Activated T-cell treated with anti-CD3 and anti-CD28 coated beads for 48 hours (primary cell): ENCODE results near the gene BANF1.
"Not testable (repeated sequence)": the region's sequence is repeated elsewhere in the genome, so short reads cannot be mapped to it uniquely, and the experiment has no call there.

Experiments used
- DNase-seq: peaks from one replicate; pipeline ENCODE4 v3.0.0-alpha.2; 2020; ENCODE audit warnings: low read depth

The BANF1 gene

DNA sequence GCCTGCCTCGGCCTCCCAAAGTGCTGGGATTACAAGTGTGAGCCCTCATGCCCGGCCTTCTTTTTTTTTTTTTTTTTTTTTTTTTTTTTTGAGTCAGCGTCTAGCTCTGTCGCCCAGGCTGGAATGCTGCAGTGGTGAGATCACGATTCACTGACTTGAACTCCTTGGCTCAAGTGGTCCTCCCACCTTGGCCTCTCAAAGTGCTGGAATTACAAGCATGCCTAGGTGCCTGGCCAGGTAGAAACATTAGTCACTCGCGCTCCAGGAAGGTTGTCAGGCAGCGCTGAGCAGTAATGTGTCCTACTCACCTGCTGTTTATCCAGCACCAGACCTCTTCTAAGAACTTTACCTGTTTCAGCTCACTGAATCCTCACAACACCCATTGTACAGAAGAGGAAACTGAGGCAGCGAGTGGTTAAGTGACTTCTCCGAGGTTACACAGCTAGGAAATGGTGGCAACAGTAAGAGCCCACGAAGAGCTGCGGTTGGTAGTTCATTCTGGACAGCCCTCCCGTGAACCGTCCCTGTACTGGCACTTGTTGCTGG is 9.0 kb downstream of the BANF1 start:
- DNase-seq: no peak

DNA sequence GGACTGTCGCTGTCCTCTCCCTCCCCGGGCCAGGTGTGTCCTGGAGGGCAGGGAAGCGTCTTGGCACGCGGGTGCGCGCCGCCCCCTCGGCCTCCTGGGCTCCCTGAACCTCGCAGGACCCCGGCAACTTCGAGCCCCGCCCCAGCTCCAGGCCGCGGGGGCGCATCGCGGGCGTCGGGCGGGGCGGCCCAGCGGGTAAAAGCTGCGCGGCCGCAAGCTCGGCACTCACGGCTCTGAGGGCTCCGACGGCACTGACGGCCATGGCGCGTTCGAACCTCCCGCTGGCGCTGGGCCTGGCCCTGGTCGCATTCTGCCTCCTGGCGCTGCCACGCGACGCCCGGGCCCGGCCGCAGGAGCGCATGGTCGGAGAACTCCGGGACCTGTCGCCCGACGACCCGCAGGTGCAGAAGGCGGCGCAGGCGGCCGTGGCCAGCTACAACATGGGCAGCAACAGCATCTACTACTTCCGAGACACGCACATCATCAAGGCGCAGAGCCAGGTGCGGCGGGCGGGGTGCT is 9.5 kb downstream of the BANF1 start, which contains the start of gene CST6:
Gene CST6 (plus strand): TSS at position 224 of the 519 bp plus-strand sequence. CDS start 37 bp downstream, at position 261.
- no peak for DNase-seq

DNA sequence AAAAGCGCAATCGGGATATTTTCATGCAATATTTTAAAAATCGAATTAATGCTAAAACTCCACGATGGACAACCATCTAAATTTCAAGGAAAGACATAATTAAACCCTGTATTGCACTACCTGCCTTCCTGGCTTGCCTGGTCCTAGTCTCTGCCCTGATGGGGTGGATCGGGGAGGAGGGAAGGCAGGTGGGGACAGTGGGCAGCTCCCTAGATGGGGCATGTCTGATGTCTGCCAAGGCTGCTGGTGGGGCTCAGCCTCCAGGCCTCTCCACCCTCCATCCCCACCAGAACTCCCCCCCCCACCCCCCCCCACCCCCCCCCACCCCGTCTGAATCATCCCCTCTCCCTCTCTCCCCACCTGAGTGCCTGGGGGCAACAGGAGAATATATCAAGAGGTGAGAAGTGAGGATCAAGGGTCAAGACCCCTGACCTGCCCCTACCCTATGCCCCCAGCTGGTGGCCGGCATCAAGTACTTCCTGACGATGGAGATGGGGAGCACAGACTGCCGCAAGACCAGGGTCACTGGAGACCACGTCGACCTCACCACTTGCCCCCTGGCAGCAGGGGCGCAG is 10.2 kb downstream of the BANF1 start:
- DNase-seq: no peak

DNA sequence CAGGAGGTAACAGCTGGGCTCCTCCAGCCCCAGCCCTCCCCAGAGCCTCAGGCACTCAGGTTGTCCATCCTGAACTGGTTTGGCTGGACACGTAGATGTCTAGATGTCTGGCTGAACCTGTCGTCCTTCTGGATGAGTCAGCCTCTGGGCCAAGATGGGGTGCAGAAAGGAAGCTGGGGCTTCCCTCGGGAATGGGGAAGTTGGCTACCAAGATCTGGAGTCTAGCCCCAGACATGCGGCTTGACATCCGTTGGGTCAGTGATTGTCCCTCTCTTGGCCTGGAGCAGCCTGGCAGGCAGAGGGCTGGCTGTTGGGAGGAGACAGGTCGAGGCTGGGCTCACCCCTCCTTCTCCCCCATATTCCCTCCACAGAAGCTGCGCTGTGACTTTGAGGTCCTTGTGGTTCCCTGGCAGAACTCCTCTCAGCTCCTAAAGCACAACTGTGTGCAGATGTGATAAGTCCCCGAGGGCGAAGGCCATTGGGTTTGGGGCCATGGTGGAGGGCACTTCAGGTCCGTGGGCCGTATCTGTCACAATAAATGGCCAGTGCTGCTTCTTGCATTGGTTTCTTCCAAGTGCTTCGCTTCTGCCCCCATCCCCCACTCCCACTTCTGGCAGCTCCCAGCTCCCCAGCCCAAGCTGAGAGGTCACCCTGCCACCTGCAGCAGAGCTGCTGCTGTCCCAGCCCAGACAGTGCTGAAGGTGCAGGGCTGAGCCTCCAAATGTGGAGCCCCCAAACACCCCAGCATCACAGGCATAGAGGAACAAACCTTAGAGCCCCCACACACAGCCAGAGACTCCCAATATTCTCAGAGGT is 10.9 kb downstream of the BANF1 start:
- no peak for DNase-seq

DNA sequence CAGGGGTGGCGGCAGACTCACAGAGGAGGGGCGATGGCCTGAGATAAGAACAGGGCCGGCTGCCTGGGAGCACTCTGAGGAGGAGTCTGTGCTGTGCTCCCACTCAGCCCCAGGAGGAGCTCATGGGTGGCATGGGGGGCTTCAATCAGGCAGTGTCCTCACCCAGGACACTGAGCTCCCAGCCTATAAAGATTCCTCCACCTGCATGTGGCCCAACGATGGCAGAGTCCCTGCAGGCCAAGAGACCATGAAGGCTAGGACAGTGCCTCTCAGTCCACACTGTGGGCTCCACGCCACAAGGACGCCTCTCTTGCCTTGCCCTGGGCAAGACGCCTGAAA is 11.4 kb downstream of the BANF1 start:
- DNase-seq: no peak

DNA sequence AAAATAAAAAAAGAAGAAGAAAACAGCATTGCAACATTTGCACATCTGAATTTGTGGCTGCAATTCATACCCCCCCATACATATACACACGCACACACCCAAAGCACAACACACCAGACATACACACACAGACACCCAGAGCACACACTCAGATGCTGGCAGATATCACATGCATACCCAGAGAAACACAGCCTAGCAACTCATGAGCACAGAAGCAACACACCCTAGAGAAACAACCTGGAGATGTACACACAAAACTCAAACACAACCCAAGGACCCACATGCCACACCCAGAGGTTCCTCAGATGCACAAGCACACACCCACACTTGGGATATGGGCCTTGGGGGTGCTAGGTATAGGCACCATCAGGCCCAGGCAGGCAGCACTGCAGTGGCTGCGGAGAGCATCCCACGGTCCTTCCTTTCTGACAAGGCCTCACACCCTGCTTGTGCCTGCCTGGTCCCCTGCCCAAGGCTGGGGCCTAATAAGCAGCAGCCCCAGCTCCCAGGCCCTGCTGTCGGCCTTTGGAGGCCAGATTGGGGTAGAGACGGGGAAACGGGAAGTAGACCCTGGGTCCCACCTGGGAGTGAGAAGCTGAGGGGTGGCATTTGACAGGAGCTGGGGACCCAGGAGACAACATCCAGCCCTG is 12.6 kb downstream of the BANF1 start:
- DNase-seq: no peak

DNA sequence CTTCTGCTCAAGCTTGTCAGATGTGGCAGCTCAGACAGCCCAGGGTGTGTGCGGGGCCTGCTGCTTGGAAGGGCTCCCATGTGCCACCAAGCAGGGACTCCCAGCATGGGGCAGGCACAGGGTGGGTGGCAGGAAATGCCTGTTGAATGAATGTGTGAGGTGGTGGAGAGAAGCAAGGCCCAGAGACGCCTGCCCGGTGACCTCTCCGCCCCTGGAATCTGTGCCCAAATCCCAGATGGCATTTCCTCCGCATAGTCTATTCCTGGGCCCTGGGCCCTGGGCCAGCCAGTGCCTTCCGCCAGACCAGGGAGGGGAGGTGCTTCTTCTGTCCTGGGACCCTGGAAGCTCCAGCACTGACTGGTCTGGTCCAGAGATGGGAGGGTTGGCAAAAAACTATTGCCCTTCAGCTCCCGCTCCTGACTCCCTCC is 13.2 kb downstream of the BANF1 start:
- no peak for DNase-seq

DNA sequence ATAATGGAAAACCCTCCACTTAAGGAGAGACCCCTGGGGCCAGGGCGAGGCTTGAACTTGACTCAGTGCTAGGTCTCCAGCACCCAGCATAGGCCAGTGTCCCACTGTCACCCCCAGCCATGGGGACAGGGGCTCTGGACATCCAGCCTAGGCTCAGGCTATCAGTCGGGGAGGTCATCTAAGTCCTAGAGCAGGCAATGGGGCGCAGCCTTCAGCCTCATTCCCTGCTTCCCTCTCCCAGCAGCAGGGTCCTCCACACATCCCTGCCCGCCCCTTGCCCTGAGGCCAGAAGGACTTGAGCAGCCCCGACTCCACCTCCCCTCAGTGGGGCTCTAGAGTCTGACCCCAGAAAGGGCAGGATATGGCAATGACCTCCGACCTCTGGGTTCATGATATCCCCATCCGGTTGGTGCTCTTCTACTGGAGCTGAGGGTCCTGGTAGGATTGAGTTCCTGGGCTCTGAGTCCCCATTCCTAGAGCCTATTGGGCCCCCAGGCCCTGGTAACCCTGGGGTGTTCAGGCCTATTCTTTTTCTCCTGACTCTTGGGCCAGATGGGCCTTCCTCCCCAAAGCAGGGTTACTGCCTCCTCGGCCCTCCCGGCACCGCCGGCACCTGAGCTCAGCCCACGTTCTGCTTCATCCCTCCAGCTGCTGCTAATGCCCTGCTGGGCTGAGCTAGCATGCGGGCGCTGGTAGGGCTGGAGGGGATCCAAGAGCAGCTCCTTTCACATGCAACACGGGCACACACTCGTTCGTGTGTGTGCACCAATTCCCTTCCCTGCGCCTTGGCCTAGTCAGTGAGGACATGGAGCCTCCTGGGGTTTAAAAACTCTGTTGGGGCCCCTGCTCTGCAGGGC is 13.9 kb downstream of the BANF1 start:
- DNase-seq: no peak

DNA sequence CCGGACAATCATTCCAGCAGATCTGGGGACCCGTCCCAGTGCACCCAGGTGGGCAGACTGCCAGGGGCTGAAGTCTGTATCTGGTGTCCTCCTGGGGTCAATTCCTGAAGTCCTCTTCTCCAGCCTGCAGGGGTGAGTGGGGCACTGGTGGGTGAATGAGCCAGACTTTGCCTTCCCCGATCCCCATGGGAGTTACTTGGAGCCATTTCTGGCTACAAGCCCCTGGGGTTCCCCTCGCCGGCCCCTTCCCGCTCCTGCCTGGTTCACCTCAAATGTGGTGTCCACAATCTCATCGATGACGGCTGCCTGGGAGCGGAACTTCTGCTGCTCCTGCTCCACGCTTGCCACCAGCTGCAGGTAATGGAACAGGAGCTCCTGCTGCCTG is 14.5 kb downstream of the BANF1 start:
- no peak for DNase-seq

DNA sequence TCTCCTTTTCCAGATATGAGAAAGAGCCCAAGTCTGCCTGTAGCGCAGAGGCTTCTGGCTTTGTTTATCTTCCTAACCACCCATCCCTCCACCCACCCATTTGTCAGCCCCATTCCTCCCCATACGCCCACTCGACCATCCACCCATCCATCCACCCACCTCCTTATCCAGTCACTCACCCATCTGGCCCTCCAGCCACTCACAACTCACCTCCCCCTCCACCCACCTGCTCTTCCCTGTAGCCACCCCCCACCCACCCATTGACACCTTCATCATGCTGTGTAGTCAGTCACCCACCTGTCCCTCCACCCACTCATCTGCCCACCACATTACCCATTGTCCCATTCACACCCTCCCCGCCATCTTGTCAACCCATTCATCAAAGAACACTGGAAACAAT is 15.0 kb downstream of the BANF1 start:
- no peak for DNase-seq

DNA sequence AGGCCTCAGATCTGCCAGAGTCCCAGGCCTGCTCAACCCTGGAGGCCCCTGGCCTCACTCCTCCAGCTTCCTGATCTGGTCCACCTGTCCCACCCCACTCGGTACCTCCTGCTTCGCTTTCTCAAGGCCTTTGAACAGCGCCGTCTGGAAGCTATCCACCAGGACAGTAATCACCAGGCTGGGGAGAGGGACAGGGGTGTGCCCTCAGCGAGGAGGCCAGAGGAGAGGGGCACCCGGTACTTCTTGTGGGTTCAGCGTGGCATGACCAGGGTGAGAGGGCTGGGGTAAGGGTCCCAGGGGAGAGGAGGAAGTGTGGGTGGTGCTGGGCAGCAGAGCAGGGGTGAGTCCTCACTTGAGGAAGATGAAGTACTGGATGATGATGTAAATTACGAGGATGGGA is 17.9 kb downstream of the BANF1 start:
- DNase-seq: no peak

DNA sequence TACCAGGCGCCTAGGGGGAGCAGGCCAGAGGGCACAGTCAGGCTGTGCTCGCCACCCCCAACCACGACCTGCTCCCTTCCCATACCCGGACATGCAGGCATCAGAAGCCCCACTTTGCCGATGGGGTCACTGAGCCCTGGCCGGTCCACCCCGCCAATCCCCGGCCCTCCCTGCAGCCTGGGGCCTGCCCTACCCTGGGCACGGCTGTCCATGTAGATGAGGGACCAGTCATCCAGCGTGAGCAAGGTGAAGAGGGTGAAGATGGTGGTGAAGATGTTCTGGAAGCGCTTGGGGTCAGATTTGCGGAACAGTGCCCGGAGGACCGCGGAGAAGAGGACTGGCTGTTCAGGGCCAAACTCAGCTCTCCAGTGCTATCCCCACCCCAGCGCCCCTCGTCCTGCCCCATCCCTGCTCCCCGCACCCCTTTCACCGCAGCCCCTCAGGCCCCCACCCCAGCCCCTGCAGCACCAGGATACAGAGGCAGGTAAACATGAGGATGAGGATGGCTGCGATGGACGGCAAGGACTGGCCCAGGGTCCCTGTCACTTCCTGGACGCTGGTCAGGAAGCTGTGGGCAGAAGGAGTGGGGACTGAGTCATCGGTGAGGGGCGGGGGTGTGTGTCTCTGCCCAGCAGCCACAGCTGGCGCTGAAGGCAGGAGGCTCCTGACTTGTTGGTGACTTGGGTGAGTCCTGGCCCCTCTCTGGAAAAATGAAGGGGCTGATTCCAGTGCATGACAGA is 18.5 kb downstream of the BANF1 start:
- no peak for DNase-seq

DNA sequence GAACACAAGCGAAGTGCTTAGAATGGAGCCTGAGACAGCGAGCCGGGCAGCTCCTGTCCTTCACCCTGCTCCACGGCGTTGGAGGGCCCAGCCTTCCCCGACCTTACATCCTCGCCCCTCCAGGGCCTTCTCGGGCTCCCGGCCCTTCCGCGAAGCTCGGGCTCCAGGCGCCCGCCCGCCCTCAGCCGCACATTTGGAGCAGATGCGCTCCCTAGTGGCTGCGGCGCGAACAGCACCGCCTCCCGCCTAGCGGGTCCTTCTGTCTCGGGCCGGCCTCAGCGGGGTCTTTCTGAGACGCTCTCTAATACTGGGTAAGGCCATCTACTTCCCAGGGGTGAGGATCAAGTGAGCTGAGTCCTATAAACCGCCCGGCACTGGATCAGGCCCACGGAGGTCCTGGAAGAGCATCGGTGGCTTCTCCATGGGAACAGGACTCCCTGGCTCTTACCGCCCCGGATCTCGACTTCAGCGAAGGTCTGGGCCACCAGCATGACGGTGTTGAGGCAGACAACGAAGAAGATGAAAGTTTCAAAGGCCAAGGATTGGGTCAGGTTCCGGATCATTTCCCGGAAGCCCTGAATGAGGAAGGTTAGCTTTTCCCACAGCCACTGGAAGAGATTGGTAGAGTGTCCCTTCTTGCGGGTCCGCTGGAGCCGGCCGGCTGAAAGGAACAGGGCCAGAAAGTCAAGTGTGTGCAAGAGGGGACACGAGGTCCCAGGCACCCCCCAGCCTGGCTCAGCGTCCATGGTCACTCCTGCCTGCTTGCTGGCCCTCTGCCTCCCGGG is 20.3 kb downstream of the BANF1 start:
- peak; percentile 80 for DNase-seq

DNA sequence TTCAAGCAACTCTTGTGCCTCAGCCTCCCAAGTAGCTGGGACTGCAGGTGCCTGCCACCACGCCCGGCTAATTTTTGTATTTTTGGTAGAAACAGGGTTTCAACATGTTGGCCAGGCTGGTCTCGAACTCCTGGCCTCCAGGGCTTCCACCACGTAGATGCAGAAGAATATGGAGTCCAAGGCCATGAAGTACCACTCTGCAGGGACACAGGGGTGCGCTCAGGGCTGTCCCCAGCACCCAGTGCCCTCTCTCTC is 20.8 kb downstream of the BANF1 start:
- not testable (repeated sequence) for DNase-seq

DNA sequence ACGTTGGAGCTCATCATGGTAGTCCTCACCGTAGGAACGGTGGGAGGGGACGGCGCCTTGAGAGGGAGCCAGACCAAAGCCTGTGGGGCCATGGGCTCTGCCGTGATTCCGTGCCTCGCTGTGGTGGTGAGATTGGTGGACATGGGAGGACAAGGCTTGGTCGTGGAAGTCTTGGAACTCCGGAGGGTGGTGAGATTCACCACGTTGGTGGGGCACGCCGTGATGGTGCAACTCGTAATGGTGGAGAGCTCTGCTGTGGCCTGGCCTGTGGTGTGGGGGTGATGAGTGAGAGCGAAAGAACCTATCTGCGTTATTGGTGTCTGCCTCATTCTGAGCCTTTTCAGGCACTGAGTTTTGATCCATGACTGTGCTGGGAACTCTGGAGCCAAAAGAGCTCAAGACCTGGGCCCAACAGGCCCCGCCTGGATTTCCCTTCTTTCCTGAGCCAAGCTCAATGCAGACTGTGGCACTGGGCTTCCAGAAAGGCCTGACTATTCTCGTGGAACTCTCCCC is 23.8 kb downstream of the BANF1 start, which contains the start of gene CATSPER1:
Gene CATSPER1 (minus strand): TSS at position 463 of the 513 bp plus-strand sequence. CDS start 100 bp downstream, at position 363.
- no peak for DNase-seq

DNA sequence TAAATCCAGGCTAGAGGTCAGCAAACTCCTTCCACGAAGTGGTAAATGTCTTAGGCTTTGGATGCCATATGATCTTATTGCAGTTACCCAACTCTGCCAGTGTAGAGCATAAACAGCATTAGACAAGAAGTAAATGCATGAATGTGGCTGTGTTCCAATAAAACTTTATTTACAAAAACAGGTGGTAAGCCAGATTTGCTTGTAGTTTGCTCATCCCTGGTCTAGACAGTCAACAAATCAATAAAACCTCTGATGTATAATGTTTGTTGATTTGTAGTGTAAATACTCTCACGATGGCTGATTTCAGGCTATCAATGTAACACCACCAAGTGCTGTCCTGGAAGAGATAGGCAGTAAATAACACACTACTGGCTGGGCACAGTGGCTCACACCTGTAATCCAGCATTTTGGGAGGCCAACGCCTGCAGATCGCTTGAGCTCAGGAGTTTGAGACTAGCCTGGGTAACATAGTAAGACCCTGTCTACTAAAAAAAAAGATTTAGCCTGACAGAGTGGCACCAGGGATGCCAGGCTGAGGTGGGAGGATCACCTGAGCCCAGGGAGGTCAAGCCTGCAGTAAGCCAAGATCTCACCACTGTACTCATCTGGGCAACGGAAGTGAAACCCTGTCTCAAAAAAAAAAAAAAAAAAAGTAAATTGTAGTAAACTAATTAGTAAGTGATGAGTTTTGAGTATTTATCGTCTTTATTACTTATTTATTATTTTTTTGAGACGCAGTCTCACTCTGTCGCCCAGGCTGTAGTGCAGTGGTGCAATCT is 30.8 kb downstream of the BANF1 start:
- DNase-seq: no peak

DNA sequence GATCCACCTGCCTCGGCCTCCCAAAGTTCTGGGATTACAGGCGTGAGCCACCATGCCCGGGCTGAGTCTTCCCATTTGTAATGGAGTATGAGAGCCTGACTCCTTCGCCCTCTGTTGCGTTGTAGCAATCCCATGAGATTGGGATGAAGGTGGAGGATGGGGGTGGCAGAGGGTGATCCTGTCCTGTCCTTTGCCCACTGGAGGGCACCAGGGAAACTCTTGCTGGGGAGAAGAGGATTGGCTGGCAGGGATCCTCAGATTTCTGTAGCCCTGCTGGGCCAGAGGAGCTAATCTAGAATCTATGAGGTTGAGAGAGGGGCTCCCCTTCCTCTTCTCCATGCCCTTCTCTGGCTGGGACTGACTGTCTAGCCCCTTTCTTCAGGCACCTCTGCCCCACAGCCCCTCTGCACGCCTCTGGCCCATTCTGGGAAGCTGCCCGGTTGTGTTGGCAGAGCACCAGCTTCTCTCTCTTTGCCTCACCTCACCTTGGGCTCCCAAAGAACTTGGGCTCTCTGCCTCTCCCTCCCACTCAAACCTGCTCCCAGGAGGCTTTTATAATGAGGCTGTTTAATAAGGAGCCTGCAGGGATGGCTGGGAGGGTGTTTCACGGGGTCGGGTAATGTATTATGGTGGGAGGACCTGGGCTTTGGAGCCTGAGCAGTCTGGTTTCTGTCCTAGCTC is 33.5 kb downstream of the BANF1 start:
- no peak for DNase-seq

DNA sequence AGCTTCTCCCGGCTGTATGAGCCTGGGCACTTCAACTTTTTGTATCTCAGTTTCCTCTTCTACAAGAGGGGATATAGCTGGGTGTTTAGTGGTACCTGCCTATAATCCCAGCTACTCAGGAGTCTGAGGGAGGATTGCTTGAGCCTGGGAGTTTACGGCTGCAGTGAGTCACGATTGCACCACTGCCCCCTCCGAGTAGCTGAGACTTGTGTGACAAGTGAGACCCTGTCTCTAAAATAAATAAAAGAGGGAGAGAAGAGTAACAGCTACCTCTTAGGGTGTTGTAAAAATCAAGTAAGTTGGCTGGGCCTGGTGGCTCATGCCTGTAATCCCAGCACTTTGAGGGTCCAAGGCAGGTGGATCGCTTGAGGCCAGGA is 34.0 kb downstream of the BANF1 start:
- DNase-seq: no peak

DNA sequence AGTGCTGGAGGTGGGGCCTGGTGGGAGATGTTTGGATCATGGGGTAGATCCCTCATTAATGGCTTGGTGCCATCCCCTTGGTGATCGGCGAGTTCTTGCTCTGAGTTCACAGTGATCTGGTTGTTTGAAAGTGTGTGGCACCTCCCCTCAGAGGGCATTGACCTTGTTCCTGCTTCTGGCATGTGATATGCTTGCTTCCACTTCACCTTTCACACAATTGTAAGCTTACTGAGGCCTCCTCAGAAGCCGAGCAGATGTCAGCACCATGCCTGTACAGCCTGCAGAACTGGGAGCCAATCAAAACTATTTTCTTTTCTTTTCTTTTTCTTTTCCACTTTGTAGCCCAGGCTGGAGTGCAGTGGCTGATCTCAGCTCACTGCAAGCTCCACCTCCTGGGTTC is 35.0 kb downstream of the BANF1 start:
- DNase-seq: no peak
